GM12873 (cell line): ENCODE results near the gene NHLRC1.

Source experiments
- TF ChIP-seq, protein P1 (sequence below): IDR thresholded peaks from 2 replicates; pipeline ENCODE4 v1.5.1; 2012; ENCODE audit warnings: low read depth, mild to moderate bottlenecking, moderate library complexity, low read length, control low read depth; ENCODE audit not compliant: insufficient read depth; ENCODE audit errors: missing control alignments

NHLRC1 gene

GRCh38 chr6:18135171-18135570 is 12.7 kb upstream of the NHLRC1 start:
- TF ChIP-seq, protein P1, sequence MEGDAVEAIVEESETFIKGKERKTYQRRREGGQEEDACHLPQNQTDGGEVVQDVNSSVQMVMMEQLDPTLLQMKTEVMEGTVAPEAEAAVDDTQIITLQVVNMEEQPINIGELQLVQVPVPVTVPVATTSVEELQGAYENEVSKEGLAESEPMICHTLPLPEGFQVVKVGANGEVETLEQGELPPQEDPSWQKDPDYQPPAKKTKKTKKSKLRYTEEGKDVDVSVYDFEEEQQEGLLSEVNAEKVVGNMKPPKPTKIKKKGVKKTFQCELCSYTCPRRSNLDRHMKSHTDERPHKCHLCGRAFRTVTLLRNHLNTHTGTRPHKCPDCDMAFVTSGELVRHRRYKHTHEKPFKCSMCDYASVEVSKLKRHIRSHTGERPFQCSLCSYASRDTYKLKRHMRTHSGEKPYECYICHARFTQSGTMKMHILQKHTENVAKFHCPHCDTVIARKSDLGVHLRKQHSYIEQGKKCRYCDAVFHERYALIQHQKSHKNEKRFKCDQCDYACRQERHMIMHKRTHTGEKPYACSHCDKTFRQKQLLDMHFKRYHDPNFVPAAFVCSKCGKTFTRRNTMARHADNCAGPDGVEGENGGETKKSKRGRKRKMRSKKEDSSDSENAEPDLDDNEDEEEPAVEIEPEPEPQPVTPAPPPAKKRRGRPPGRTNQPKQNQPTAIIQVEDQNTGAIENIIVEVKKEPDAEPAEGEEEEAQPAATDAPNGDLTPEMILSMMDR, result no peak

DNA sequence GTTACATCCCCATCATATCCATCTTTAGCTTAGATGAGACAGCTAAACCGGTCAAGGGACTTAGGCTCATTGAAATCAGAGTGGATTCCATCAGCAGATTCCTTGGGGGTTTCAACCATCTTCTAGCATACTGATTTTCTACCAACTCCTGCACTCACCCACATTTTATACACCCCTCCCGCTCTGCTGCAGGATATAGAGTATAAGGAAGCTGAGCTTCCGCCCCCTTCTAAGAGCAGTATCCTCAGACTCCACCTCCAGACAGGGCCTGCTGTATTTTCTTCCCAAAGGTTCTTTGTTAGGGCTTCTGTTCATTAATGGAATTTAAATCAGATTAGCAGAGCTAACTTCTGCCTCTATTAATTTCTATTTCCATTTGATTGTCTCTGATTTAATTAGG is 9.9 kb upstream of the NHLRC1 start:
- TF ChIP-seq, protein P1, result no peak

GRCh38 chr6:18126121-18126520 is 3.6 kb upstream of the NHLRC1 start:
- TF ChIP-seq, protein P1, result no peak

GRCh38 chr6:18121580-18122127 is 823 bp downstream of the NHLRC1 start:
- TF ChIP-seq, protein P1, result peak; percentile 40

- TF ChIP-seq, protein P1, result no peak
These were observed 3.2 kb downstream of the NHLRC1 start for GRCh38 chr6:18119236-18119635.

DNA sequence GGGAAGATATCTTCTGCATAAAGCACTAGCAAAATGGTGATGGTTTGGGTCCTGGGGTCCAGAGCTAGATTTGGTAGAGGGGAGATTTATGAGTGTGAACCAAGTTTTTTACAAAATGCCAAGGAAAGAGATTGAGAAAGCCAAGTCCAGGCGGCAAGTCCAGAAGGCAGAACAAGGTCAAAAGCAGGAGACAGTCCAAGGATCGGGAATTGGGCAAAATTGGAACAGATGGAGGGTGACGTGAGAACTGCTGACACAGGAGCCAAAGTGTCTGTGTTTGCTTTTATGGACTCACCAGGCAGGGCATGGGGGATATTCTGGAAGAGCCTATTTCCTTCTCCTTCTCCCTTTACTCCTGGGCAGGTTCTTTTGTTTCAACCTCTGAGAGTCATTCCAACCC is 4.1 kb downstream of the NHLRC1 start:
- TF ChIP-seq, protein P1, result no peak

- TF ChIP-seq, protein P1, result no peak
These were observed 5.3 kb downstream of the NHLRC1 start for GRCh38 chr6:18117136-18117535.
